Effector CD8-positive, alpha-beta T cell (primary cell): ENCODE measurements around the gene KIF26A.

Source experiments
- DNase-seq: peaks from one replicate; lab custom pipeline; 2025; lab: John Stamatoyannopoulos, UW

KIF26A gene

DNA sequence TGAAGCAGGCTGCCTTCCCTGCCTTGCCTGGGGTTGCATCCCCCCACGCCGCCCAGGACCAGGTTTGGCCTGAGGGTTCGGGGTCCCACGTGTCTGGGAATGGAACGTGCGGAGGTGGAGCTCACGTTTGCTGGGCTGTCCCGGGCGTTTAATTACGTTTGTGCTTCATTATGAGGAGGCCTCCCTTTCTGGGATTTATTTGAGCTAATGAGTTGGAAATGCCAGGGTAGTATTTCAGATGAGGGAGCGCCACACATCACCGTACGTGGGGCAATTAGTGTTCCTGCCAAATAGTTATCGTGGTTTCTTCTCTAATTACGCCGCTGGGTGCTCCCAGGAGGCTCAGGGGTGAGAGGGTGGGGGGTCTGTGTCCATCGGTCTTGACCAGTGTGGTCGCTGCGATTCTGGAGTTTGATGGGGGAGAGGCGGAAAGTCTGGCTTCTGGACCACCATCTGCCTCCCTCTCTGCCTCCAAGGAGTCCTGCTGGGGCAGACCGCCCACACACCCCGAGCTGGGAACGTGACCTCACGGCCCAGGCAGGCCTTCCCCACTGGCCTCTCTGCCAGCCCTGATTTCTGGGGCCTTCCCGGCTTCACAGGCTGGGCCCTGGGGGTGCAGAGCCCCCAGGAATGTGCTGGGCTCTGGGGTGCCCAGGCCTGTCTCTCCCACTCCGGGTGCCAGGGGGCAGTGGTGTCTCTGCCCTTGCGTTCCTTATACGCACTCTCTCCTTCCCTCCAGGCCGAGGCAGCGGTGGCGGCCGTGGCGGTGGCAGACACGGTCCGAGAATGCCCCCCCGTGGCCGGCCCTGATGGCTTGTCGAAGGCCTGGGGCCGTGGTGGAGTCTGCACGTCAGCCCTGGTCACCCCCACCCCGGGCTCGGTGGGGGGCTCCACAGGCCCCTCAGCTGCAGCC is 18.9 kb downstream of the KIF26A start:
- DNase-seq, result no peak

DNA sequence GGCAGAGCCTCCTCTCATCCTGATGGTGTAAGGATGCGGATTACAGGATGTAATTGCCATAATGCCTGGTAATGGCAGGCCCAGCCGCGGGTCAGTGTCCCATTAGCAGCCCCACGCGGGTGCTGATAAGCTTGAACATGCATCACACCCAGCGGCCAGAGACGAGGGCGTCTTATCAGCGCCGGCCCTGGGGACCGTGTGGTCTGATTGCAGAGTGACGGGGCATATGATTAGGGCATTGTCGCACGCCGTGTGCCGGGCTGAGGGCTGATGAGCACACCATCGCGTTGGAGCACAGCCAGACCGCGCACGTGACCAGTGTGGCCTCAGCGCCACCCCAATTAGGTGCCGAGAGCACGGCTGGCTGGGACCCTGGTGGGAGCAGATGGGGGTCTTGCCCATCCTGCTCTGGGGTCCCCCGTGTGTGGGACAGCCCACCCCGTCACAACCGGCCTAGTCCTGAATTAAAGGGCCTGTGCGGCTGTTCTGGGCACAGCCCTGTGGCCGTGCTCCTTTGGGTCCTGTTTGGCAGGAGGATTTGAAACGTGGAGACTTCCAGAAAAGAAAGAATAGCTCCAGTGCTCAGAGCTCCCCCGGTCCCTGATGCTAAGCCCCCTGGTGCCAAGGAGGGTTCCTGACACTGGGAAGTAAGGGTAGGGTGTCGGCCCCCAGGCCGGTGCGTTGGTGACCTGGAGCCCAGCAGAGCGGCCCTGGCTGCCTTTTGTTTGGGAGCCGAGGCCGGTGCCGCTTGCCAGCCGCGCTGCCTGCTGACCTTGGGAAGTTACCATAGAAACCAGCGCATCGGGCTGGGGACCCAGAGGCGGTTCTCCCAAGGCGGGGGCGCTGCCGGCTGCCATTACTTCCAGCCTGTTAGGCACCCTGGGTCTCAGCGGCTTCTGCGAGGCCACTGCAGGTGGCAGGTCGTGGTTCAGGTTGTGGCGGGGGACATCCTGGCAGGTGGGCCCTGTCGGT is 20.7 kb downstream of the KIF26A start:
- no peak for DNase-seq

- DNase-seq, result no peak
These were observed 21.6 kb downstream of the KIF26A start for GRCh38 chr14:104159990-104160389.

GRCh38 chr14:104161602-104162367 is 23.4 kb downstream of the KIF26A start:
- DNase-seq, result no peak

DNA sequence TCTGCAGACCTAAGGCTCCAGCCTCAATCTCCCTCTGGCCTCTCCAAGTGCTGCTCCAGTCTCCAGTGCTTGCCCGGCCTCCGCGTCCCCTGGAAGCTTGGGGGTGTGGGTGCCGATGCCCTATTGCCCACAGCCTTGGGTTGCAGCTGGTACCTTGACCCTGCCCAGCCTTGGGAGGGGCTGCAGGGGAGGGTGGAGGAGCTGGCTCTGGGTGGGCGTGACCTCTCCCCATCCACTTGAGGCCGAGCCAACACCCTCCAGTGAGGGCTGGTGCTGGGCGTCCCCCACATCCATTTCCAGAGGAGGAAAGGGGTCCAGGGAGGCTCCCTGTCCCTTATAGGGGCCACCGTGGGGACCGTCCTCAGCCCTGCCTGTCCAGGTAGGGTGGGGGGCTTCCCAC is 24.1 kb downstream of the KIF26A start:
- no peak for DNase-seq

- DNase-seq, result no peak
These were observed 25.2 kb downstream of the KIF26A start for GRCh38 chr14:104163541-104163940.

DNA sequence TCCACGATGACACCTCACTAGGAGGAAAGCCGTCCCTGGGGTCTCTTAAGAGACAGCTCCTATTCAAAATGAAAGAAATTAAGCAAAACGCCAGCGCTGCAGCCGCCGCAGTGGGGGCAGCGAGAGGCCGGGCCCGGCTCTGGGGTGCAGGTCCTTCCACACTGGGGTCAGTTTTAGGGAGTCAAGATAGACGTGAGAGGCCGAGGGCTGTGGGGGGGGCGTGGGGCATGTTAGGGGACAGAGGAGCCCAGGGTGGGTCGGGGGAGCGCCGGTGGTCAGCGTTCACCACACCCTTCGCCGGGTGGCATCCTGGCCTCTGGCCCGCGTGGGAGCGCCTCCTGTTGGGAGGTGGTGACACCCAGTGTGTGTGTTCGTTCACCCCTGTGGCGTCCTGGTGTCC is 25.7 kb downstream of the KIF26A start:
- no peak for DNase-seq

- DNase-seq, result no peak
These were observed 26.1 kb downstream of the KIF26A start for GRCh38 chr14:104164512-104164911.

DNA sequence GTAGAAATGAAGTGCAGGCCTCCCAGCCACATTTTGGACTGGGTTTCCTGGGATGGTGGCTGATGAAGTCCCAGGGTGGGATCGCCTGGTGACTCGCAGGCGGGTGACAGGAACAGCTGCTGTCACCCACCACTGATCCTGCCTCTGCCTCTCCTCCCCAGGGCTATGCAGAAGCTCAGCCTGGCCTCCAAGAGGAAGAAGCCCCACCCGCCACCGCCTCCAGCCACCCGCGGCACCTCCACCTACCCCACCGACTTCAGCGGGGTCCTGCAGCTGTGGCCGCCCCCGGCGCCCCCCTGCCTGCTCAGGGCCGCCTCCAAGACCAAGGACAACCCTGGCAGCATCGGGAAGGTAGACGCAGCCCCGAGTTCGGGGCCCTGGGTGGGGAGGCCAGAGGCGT is 28.3 kb downstream of the KIF26A start:
- no peak for DNase-seq

- no peak for DNase-seq
These were observed 30.2 kb downstream of the KIF26A start for GRCh38 chr14:104168603-104169002.

GRCh38 chr14:104169005-104169698 is 30.8 kb downstream of the KIF26A start:
- no peak for DNase-seq

- DNase-seq, result no peak
These were observed 31.5 kb downstream of the KIF26A start for GRCh38 chr14:104169699-104170479.

DNA sequence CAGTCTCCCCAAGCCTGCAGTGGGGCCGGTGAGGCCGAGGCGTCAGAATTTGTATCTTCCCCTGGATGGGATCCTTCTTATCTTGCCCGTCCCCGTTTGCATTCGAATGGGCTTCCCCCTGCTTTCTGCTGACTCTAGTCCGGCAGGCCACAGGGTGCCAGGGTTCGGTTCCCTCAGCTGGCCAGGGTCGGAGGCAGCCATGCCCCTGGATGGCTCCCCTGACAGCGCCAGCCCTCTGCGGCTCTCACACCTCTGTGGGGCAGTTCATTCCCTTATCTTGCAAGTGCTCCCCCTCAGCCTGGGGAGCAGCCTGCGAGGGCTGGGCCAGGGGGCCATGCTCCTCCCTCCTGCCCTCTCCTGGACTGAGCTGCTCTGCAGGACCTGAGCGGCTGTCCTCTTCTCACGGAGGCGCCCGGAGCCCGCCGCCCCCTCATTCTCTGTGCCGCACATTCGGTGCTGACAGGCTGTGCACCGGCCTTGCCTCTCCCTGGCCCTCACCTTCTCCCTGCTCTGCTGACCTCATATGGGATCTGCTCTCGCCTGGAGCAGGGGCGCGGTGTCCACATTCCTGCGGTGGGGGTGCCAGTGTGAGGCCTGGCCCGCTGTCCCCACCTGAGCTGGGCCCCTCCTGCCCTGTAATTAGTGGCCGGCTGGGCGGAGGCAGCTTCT is 32.8 kb downstream of the KIF26A start:
- DNase-seq, result no peak

- no peak for DNase-seq
These were observed 33.5 kb downstream of the KIF26A start for GRCh38 chr14:104171895-104172294.

GRCh38 chr14:104172349-104172748 is 34.0 kb downstream of the KIF26A start:
- DNase-seq, result no peak

DNA sequence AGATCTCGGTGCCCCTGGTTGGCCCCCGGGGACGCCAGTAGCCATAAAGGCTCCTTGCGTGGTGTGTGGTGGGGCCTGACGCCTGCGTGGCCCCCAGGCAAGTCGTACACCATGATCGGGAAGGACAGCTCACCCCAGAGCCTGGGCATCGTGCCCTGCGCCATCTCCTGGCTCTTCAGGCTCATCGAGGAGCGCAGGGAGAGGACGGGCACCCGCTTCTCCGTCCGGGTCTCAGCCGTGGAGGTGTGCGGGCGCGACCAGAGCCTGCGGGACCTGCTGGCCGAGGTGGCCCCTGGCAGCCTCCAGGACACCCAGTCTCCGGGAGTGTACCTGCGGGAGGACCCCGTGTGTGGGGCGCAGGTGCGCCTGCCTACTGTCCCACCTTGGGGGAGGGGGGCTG is 34.5 kb downstream of the KIF26A start:
- no peak for DNase-seq

DNA sequence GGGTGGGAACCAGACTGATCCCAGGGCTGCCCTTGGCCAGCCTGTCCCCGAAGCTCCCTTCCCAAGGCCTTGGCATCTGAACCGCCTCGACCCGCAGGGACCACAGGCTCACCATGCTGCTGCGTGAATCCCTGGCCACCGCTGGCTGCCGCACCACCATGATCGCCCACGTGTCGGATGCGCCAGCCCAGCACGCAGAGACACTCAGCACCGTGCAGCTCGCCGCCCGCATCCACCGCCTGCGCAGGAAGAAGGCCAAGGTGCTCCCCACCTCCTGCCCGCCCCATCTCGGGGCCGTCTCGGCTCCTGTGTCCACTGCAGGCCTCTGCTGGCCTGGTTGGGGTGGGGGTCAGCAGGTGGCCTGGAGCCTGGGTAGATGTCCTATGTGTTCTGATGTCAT is 35.7 kb downstream of the KIF26A start:
- DNase-seq, result no peak

GRCh38 chr14:104175041-104175440 is 36.7 kb downstream of the KIF26A start:
- DNase-seq, result no peak

DNA sequence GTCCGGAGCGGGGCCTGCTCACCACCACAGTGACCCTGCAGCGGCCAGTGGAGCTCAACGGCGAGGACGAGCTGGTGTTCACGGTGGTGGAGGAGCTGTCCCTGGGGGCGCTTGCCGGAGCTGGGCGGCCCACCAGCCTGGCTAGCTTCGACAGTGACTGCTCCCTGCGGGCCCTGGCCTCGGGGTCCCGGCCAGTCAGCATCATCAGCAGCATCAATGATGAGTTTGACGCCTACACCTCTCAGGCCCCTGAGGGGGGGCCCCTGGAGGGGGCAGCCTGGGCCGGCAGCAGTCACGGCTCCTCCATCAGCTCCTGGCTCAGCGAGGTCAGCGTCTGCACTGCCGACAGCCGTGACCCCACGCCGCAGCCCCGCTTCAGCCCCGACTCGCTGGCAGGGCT is 37.4 kb downstream of the KIF26A start:
- no peak for DNase-seq

DNA sequence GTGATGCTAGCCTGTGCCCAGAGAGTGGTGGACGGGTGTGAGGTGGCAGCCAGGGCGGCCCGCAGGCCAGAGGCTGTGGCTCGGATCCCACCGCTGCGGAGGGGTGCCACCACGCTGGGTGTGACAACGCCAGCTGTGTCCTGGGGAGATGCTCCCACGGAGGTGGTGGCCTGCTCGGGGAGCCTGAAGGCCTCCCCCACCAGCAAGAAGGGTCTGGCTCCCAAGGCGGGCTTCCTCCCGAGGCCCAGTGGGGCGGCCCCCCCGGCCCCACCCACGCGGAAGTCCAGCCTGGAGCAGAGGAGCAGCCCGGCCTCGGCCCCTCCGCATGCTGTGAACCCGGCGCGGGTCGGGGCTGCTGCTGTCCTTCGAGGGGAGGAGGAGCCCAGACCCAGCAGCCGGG is 38.2 kb downstream of the KIF26A start:
- DNase-seq, result no peak
